DMS 273 (cell line): ENCODE measurements around the gene PPP1R13B.

ENCODE experiments used
- DNase-seq: peaks from one replicate; lab custom pipeline; 2025; ENCODE audit not compliant: unreplicated experiment; lab: John Stamatoyannopoulos, UW

The PPP1R13B gene

GRCh38 chr14:103716091-103716801, 131.1 kb downstream of the PPP1R13B start:
- DNase-seq = peak; percentile 60

DNA sequence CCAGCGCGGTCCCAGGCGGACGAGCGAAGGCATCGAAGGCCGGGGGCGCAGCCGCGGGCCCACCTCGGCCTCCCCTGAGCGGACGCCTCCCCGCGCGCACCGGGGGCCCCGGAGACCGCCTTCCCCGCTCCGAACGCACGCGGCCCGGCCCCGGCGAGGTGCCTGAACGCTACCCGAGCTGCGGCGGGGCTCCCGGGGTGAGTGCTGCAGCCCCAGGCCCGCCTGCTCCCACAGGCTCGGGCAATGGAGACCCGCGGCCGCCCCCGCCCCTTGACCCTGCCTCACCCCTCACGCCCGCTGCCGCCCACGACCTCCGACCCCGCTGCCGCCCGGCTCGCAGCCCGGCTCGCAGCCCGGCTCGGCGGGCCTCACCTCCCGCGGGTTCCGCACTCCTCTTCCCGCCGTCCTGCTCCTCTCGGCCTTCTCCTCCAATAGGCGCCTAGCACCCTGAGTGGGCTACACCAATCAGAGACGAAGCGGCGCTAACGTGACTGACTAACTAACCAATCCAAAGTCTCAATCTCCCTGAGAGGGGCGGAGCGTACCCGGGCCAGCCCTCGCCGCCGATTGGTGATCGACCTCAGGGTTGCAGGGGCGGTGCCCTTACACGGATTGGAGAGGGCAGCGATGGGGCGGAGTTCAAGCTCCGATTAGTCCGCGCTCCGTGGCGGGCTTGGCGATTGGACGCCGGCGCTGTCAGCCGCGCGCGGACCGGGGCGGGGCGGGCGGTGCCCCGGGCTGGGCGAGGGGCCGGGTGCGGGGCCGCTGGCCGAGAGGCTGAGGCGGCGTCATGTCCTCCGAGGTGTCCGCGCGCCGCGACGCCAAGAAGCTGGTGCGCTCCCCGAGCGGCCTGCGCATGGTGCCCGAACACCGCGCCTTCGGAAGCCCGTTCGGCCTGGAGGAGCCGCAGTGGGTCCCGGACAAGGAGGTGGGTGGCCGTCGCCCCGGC, 132.0 kb downstream of the PPP1R13B start, which contains the start of the genes XRCC3 and ZFYVE21:
Gene XRCC3 (minus strand): TSS at position 400 of the 949 bp plus-strand sequence. CDS start 4,364 bp downstream, outside the sequence.
Gene ZFYVE21 (plus strand): TSS at position 759 of the 949 bp plus-strand sequence. CDS start 32 bp downstream, at position 791.
- DNase-seq = peak; percentile 100

GRCh38 chr14:103714063-103714724, 133.2 kb downstream of the PPP1R13B start:
- DNase-seq = no peak

DNA sequence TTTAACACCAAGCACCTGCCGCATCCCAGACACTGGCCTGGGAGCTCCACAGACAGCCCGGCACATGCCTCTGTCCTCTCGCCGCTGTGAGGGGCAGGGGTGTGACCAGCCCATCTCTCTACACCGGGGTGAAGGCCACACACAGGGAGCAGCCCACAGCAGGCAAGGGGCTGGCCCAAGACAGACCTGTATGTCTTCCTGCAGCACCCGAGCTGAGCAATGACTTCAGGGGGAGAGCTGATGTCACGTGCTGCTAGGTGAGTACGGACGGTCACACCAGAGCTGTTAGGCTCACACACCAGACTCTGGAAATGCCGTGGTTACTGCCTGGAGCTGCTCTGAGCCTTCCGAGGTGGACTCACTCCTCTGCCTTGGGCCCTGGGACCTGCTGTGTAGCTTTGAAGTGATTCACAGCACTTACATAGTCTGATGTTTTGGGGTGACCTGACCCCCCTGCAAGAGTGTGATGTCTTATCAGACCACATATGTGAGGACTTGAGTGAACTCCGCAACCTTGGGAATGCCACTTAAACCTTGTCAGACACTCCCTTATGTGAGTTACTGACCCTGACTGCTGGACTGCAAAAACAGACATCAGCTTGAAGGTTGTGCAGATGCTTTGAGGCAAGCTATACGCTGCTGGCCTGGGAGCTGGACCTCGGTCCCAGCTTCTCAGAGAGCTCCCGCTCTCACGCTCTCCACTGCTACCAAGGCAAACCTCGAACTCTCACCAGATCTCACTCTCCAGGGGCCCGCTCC, 133.9 kb downstream of the PPP1R13B start:
- DNase-seq = peak; percentile 47

DNA sequence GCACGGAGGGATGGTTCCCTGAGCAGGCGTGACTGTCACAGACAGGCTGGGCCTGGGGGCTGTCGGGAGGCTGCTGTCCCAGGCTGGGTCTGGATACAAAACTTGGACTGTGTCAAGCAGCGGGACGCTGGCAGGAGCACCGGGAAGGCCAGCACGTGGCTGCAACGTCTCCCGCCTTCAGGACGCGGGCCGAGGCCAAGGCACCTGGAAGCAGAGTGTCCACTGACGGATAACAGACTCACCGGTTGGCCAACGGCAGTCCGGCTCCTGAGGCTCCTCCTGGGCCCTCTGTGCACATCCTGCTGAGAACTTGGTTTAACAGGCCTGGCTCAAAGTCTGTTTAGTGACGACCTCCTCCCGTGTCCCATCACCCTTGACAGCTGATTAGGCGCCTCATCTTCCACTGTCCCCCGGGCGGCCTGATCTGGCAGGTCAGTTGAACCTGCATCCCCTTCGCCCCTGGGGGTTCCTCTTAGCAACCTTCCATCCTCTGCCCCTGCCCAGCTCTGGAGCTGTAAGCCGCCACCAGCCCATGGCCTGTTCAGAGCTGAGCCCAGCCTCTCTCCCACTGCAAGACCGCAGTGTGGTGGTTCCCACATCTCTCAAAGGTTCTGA, 134.6 kb downstream of the PPP1R13B start:
- peak; percentile 41 for DNase-seq

DNA sequence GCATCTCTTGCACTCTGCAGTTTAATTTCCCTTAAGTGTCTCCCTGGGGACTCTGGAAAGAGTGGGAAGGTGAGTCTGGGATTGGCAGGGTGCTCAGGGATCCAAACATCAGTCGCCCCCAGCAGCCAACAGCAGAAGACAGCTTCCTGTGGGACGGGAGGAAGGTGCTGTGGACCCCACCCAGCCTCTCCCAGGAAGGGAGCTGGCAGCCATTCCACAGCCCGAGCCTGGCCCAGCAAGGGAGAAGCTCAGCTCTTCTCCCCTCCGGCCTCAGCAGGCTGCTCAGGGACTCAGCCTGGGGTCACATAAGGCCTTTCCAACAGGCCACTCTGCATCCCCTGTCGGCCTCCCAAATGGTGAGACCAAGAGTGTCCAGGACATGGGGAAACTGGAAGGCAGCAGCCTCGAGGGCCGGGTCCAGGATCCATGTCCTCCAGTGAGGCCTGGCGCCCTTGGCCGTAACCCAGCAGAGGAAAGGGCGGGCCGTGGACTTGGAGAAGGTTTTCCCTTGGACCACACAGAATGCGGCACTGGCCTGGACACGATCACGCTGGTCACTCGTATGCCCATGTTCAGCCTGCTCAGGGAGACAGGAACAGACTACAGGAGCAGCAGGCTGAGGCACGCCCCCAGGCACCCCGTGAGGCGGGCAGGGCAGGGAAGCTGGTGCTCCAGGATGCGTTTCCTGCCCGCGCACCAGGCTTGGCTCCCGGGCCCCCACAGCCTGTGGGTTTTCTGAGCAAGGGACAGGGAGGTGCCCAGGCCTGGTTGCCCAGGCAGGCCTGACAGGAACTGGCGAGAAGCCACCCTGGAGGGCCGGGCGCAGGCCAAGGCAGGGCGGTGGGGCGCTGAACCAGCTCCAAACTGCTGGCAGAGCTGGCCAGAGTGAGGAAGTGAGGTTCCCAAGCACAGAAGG, 135.6 kb downstream of the PPP1R13B start:
- DNase-seq = peak; percentile 48

- DNase-seq = no peak
These were observed 136.5 kb downstream of the PPP1R13B start for GRCh38 chr14:103710771-103711377.

- DNase-seq = no peak
These were observed 137.6 kb downstream of the PPP1R13B start for GRCh38 chr14:103709814-103710213.

- DNase-seq = no peak
These were observed 138.6 kb downstream of the PPP1R13B start for GRCh38 chr14:103708750-103709187.

GRCh38 chr14:103707329-103708263, 139.8 kb downstream of the PPP1R13B start:
- DNase-seq = no peak

DNA sequence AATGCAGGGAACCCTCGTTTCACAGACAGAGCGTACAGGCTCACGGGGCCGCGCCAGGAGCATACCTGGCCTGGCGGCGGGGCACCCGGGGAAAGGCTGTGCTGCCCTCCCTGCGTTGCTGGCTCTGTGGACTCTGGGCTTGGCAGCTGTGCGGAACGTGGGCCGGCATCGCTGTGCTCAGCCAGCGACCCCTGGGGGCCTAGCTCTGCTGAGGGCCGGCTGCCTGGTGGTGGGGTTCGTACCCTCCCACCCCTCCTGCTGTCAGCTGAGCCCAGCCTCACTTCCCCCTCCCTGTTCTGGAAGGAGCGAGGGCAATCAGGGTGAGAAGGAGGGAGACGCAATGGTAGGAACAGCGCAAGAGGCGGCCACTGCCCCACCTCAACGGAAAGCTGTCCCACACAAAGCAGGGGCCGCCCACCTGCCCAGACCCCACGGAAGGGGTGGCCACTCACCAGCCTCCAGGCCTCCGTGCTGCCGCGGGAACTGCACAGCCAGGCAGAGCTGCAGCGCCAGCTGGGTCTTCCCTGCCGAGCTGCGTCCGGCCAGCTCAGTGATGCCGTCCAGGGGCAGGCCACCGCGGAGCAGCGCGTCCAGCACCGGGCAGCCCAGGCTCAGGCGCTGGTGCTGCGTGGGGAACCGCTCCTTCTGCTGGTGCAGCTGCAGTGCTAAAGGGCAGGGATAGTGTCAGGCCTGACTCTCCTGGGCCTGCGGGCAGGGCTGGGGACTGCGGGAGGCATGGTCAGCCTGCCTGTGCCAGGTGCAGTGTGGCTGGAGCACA, 140.6 kb downstream of the PPP1R13B start:
- no peak for DNase-seq

- no peak for DNase-seq
These were observed 141.7 kb downstream of the PPP1R13B start for GRCh38 chr14:103705504-103706284.

DNA sequence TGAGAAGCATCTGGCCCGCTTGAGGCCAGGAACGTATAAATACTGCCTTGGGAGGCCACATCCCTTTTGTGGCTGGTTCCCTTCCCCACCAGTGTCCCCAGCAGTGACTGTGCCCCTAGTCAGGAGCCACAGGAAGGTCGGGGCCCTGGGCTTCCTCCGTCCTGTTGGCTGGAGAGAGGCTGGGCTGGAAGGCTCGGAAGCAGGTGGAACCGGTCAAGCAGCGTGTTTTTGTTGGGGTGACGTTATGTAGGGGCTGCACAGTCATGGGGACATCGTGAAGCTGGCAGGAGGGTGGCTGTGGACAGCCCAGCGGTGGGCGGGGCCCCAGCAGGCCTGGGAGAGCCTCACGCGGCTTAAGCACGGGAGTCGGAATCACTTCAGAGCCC, 142.3 kb downstream of the PPP1R13B start:
- DNase-seq = no peak

- no peak for DNase-seq
These were observed 142.7 kb downstream of the PPP1R13B start for GRCh38 chr14:103704708-103705107.

DNA sequence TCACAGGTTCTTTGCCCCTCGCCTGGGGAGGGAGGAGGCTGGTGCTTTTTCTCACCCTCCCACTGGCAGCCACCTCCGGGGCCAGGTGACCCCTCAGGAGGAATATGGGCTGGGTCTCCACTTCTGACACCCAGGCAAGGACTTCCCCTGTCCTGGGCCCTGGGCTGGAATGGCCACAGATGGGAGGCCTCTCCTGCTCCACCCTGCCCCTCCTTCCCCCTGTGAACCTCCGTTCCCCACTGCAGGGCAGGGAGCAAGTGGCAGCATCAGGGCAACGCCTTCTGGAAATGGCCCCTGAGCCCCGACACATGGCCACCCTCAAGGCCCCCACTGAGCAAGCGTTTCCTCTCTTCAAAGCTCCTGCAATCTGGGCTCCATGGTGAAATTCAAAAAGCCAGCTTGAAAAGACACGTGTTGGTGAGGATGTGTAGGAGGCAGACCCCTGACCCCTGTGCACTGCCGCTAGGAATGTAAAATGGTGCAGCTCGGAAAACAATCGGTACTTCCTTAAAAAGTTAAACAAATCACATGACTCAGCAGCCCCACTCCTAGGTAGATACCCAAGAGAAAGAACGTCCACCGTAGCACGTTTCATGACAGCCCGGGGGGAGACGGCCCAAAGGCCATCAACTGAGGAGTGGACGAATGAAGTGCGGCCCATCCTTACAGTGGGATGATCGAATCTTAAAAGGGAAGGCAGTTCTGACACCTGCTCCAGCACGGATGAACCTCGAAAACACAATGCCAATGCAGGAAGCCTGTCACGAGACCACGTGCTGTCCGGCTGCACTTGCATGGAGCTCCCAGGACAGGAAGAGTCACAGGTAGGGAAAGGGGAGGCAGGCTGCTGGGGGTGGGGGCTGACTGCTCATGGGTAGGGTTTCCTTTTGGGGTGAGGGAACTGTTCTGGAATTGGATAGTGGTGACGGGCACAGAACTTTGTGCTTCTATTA, 143.7 kb downstream of the PPP1R13B start:
- no peak for DNase-seq
